HK-2 (cell line): ENCODE data around the gene LPAR1.

Experiments used
- DNase-seq: peaks from one replicate; pipeline ENCODE4 v3.0.0-alpha.2; 2018; ENCODE audit not compliant: unreplicated experiment

The LPAR1 gene

DNA sequence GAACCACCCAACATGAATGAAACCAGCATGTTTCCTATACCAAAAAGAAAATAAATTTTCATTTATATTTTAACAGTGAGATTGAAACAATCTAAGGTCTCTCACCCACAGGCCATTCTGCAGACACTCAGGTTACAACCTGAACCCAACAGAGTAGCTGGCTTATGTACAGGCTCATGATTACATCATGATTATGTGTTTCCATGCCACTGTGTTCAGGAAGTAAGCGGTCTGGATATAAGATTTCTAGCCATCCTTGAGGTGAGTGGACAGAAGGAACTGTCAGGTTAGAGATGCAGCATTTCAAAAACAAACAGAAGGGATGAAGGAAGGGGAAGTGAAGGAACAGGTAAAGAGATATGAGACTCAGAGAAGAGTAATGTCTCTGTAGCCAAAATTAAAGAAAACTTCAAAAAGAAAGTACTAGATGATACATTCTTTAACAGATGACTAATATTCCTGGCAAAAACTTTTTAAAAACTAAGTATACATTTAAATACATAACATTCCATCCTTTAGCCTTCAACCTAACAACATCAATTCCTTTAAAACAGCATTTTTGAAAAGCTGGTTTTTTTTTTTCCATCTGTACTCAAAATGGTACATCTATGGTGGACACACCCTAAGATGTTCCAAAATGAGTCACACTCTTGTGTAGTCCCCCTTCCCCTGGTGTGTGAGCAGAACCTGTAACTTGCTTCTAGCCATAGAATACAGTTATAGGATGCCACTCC is 119.8 kb downstream of the LPAR1 start:
- DNase-seq: no peak

GRCh38 chr9:110916403-110916802 is 121.9 kb downstream of the LPAR1 start:
- DNase-seq: no peak

GRCh38 chr9:110912419-110913291 is 125.6 kb downstream of the LPAR1 start:
- no peak for DNase-seq

DNA sequence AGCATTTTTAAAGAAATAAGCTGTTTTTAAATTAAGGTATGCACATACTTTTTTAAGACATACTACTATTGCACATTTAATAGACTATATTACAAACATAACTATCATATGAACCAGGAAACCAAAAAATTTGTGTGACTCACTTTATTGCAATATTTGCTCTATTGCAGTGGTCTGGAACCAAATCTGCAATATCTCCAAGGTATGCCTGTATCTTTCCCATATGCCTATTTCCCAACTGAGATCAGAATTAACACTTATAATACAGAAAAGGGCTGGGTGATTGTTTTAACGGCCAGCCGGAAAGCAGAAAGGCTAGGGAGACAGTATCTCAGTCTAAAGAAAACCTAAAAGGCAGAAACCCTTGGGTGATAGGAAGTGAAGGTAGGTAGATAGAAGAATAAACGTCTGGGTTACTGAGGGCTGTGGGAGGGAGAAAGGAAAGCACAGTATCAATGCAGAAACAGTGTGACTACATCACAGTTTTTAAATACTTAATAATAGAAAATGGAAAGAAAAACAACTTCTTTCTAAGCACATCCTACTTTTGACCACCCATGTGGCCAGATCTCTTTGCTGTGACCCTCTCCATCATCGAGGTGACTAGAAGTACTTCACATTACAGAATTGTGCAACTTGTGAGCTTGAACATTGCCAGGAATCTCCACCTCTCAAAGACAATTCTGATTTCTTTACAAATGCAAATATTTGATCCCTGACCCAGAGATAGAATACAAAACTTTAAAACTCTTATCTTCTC is 126.4 kb downstream of the LPAR1 start:
- no peak for DNase-seq

DNA sequence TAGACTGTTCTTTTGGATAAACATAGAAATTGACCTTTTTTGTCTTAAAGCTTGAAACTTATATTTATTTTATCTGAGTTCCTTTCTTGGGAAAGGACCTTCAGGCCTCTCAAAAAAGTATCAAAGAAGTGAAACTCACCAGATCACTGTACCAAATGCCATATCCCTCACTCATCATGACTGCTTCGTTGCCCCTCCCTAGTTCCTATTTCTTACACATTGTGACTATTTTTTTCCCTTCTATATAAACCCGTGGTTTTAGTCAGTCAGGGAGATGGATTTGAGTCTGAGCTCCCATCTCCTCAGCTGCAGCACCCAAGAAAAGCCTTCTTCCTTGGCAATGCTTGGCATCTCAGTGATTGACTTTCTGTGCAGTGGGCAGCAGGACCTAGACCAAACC is 129.4 kb downstream of the LPAR1 start:
- no peak for DNase-seq

DNA sequence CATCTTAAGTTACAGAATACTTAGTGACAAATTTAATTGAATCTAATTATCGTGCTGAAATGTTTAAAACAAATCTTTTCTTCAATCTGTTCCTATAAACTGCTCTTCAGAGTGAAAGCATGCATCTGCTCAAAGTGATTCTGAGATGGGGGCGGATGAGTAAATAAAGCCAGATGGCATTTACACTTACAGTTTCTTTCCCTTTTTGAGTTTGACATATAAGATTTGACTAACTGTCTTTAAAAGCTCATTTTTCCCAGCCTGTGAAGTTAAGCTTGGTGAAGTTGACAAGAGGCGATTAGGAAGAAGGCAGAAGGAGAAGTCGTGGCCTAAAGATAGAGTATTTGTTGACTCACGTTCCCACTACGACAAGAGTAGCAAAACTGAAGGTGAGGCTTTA is 137.4 kb downstream of the LPAR1 start:
- DNase-seq: no peak

DNA sequence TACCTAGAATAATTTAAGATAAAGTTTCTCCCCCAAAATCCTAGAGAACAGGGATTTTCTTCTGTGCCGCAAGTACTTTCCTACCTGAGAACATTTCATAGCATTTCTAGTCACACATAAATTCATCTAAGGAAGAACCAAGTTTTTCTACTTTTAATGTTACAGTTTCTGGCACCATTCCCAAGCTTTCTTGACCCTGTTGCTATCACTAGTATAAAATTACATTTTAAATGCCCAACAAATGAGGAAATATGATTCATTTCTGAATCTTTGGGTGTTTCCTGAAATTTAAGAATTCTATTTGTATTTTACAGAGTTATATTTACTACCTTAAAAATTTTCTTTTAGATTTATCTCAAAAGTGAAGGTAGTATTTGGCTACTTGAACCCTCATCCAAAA is 137.8 kb downstream of the LPAR1 start:
- DNase-seq: no peak

DNA sequence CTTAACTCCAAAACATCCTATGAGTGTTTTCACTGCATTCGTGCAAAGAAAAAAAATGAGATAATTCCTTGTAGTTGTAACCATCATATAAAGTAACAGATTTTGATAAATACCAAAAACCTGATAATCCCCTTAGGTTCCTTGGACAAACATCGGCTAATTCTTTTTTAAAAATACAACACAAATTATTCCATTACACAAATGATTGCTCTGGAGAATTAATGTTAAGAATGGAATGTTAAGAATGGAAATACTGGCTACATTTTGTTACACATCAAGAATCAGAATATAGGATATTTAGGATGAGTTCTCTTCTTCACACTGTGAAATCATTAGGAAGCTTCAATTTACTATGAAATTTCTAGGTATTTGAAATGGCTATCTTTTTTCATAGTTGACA is 139.4 kb downstream of the LPAR1 start:
- DNase-seq: no peak

- DNase-seq: no peak
These were observed 139.9 kb downstream of the LPAR1 start for GRCh38 chr9:110898358-110898757.

- no peak for DNase-seq
These were observed 140.3 kb downstream of the LPAR1 start for GRCh38 chr9:110897943-110898342.

DNA sequence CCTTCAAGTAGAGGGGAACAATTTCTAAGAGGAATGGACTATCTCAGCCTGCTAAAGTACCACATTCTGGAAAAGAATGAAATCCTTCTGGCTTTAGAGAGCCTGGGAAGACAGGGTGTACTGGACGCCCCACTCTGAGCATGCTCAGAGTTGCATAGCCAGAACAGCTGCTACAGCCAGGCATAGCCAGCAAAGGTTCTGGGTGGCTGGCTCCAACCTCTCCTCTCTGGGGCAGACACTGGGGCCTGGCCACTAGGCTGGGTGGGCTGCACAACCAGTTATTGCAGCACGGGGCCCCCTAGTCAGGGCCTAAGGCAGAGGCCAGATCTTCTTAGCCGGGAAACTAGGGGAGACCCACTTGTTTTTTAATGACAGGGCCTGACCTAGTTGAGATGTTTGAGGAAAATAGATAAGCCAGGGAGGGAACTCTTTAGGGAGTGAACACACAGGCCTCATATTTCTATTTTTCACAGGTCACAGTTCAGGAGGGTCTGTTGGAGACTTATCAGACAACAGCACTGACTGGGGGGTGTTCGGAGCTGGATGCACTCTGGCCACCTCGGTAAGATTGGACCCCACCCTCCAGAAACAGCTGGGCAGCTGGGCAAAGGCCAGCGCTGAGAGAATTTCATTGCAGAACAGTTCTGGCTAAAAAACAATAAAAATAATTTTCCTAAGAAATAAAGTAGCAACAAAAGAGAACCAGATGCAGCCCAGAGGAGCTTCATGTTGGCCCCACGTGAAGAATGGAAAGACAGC is 142.9 kb downstream of the LPAR1 start:
- no peak for DNase-seq

DNA sequence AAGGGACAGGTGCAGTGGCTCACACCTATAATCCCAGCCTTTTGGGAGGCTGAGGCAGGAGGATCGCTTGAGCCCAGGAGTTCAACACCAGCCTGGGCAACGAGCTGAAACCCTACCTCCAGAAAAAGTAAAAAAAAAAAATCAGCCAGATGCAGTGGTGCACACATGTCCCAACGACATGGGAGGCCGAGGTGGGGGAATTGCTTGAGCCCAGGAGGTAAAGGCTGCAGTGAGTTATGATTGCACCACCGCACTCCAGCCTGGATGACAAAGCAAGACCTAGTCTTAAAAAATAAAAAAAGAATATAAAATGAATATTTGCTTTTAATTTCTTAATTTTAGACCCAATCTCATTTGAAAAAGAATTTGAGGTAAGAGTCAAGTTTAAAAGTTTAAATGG is 143.5 kb downstream of the LPAR1 start:
- no peak for DNase-seq

DNA sequence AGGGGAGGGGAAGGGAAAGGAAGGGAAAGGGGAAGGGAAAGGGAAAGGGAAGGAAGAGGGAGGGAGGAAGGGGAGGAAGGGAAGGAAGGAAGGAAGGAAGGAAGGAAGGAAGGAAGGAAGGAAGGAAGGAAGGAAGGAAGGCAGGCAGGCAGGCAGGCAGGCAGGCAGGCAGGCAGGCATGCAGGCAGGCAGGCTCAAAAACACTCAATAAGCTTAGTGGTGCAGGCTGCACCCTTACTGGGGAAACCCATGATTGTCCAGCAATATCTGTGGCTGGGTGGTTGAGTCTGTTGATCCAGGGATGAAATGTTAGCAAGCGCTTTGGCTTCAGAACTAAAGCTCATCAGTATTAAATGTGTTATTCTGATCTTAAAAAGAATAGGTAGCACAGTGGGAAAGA is 145.6 kb downstream of the LPAR1 start:
- no peak for DNase-seq

DNA sequence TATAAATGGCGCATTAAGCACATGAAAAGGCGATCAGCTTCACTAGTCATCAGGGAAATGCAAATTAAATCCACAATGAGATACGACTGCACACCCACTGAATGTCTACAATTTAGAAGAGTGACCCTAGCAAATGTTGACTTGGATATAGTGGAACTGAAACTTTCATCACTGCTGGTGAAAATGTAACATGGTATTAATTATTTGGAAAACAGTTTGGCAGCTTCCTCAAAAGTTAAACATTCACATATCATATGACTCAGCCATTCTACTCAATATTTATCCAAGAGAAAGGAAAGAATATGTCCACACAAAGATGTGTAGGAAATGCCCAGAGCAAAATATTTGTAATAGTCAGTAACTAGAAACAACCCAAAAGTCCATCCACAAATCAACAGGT is 146.5 kb downstream of the LPAR1 start:
- no peak for DNase-seq

DNA sequence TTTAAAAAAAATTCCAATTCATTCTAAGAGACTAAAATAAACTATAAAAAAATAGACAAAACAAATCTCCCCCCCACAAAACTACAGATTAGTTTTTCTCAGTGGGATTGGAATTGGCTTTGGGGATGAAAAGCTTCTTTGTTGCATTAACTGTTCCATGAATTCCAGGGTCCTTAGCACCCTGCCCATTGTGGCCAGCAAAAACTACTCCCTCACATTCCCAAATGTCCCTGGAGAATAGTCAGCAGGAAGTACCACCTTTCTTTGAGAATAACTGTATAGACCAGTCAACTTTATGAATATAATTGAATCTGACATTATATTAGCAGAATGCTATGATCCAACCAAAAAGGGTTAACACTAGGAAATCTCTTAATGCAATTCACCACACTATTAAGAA is 147.9 kb downstream of the LPAR1 start:
- DNase-seq: no peak

GRCh38 chr9:110887276-110887675 is 151.0 kb downstream of the LPAR1 start:
- DNase-seq: no peak

- no peak for DNase-seq
These were observed 151.4 kb downstream of the LPAR1 start for GRCh38 chr9:110886832-110887231.

DNA sequence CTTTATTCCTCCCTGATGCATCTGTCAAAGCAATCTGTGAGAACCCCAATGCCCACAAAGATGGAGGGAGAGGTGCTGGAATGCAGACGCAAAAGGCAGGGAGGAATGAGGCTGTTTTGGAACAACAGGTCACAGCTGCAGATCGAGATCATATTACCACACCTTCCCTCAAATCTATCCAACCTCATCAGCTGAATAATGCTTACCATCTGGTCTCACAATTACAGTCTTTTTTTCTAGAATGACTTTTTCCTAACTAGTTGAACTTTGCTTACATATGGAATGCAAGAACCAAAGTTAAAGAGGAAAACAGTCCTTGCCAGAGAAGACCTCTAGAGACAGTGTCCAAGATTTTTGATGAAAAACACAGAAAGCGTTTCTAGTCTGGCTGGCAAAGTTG is 158.1 kb downstream of the LPAR1 start:
- no peak for DNase-seq

- DNase-seq: no peak
These were observed 160.9 kb downstream of the LPAR1 start for GRCh38 chr9:110877374-110877773.

GRCh38 chr9:110876929-110877328 is 161.3 kb downstream of the LPAR1 start:
- DNase-seq: no peak

DNA sequence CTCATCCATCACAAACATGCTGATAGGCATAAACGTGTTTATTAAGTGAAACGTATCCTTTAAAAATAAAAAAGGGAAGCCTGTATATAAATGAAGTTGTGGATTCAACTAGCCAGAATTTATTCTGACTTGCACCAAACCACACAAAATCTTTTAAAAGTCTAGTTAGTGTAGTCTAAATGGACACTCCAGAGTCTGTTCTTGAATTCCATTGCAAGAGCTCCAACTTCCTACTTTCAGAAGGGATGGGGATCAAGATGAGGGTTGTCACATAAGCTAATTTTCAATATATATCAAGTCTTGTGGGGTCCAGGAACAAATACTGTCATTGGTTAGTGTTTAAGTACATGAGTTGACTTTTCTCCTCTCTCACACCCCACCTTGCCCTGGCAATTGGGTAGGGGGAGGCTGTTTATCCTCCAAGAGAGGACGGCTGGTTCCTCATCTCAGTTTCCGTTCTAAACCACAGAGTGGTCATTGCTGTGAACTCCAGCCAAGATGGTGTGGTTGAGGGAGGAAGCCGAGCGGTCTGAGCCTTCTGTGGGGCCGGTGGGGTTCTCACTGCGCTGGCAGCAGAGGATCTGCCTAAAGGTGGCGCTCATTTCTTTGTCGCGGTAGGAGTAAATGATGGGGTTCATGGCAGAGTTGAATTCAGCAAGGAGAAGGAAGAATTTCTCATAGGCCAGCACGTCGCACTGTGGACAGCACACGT is 163.2 kb downstream of the LPAR1 start:
- DNase-seq: no peak
